GM21825 (cell line): Measurements from ENCODE around the gene ARPC2.

ENCODE experiments used
- ATAC-seq: cut with Tn5 transposase; IDR thresholded peaks from one replicate; pipeline ENCODE4 v1.9.1; 2021; ENCODE audit warnings: mild to moderate bottlenecking, moderate library complexity; ENCODE audit not compliant: unreplicated experiment

ARPC2 gene

GRCh38 chr2:218252509-218253231 lies 35.7 kb downstream of the ARPC2 start:
- ATAC-seq: no peak

DNA sequence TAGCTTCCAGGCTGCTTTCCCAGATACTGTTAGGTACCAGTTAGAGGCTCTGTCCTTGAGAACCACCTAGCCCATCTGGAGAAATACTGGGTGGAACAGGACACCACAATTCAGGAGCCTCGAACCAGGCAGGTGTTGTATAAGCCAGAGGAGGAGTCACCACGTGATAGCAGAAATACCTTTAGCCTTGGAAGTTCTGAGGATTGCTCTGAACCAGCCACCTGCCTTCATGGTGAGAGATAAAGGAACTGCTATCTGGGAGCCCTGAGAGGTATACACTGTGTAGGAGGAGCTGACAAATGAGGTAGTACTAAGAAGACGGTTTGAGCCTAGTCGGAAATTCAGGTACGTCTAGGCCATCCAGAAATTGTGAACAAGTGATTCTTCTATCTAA lies 36.2 kb downstream of the ARPC2 start:
- ATAC-seq: no peak

DNA sequence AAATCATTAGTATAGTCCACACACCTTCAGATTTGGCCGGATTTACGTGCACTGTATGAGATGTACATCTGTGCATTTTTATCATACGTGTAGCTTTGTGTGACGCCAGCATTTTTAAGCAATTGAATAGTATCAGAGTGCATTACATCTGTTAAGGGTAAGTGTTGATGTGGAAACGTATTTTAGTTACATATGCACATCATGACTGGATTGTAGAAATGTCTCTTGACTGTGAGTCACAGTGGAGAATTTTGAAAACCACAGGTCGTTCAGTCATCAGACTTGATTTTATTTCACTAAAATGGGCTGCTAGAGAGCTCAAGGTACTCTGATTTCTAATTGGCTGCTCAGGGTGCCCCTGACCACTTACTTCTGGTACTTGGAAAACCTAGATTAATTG lies 38.5 kb downstream of the ARPC2 start:
- ATAC-seq: no peak

- ATAC-seq: no peak
Measured at GRCh38 chr2:218256612-218257350, 39.8 kb downstream of the ARPC2 start.

DNA sequence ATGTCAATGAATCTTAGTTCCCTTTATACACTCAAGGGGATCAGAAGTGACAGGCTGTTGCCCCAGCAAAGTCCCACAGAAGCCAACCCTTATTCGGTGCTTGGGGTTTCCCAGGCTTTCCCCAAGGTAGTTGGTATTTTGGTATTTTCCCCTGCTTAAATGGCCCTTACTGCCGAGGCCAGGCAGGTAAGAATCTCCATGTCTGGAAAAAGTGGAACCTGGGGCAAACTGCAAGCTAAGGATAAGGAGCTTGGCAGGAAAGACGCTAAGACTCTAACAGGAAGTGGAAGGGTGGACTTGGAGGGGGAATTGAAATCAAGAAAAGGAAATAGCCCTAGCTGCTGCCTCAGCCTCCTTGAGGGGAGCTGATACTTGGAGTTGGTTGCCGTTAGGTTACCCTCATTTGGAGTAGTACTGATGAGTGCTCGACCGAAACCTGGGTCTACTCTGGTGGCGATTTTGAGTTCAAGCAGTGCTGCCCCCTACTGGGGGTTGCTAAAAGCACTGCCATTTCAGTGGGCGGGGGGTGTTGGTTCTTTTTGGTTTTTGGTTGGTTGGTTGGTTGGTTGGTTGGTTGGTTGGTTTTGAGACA lies 40.5 kb downstream of the ARPC2 start:
- peak; percentile 69 for ATAC-seq

DNA sequence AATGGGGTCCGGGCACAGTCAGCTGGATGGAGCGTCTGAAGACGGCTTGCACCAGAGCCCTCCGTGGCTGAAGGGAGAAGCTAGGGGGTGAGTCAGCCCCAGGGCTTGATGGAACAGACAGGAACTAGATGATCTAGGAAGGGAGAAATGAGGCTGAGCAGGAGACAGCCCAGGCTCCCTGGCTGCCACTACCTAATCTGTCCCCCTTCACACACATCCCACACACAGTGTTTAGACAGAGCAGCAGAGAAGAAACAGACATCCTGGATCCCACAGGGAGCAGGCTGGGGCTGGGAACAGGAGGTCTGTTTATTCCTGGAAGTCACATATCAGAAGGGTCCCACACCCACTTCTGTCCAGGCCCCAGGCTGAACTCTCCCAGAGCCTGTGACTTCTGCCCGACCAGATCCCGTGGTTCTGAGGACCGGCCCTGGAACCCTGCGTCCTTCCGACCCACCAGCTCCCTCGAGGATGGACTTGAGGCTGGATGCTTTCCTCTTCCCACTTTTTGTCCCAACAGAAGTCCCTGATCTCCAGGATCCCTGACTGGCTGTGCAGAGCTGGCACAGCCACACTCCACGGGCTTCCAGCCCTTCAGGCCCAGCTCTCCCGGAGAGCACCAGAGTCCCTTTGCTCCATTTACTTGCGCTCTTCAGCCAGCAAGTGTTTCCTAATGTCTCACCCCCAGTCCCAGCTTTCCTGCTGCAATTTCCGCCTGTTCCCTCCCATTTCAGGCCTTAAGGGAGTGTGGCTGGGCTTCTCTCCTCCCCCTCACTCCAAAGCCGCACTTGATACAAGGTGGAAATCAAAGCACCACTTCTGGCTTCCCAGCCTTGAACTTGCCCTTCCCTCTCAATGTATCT lies 42.3 kb downstream of the ARPC2 start:
- ATAC-seq: no peak

DNA sequence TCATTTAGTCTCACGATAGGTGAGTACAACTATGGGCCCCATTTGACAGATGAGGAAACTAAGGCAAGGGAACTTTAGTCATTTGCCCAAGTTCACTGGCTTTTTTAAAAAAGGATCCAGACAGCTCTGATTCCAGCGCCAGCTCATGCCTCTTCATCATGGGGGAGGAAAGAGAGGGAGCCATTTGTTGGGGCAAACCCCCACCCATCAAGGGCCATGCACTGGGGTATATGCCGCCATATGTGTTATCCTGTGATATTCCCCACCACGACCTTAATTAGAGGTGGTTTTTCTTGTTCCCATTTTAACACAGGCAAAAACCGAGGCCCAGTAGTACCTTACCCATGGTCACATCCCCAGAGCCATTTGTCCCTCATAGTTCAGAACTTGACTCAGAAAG lies 43.2 kb downstream of the ARPC2 start:
- ATAC-seq: no peak

GRCh38 chr2:218260742-218261422 lies 43.9 kb downstream of the ARPC2 start, which contains the start of gene GPBAR1:
Gene GPBAR1, plus strand, starts transcription at chr2:218261015. Its CDS starts 1,710 bp downstream, at chr2:218262725.
- no peak for ATAC-seq

- no peak for ATAC-seq
Measured at GRCh38 chr2:218261423-218262236, 44.6 kb downstream of the ARPC2 start.

DNA sequence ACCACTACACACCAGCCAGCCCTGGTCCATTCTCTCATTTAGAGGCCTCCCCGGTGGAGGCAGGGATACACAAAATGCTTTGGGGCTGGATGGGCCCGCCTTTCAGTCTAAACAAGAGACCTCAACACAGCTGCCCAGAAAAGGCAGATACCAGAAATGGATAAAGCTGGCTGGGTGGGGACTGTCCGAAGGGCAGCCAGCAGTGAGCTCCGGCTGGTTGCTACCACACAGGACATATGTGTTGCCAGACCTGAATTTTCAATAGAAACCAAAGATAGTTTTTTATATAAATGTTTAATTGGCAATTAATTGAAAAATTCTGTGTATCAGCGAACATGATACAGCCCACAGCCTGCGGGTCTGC lies 45.2 kb downstream of the ARPC2 start:
- no peak for ATAC-seq

- no peak for ATAC-seq
Measured at GRCh38 chr2:218262631-218263586, 45.9 kb downstream of the ARPC2 start.

DNA sequence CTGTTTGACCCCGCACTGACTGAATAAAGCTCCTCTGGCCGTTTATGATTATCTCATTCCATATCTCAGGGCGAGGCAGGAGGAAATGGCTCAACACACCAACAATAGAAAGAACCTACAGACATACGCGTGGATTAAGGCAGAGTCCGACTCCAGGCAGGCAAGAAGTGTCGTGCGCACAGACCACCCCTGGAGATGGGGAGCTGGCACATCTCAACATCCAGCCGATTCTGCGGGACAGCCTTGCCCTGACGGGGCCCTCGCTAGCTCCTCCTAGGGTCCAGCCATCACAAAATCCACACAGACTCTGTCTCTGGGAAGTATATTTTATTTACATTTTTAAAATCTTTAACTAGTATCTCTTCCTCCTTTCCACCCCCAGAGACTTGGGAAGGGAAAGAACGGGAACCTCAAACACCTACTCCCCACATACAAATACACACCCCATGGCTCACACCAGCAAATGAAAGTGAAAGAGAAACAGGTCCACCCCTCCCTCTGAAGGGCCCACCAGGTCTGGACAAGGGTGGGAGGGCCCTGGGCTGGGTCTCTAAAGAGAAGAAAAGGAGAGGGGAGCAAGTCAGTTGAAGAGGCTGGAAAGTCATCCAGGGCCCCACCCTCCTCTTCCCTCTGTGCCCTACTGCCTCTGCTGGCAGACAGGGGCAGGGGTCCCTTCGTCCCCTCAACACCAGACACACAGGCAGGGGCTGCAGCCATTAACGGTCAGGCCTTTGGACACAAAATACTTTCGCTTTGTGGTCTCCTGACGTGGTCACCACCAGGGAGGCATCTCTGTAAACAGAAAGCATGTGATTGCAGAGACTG lies 47.0 kb downstream of the ARPC2 start:
- ATAC-seq: no peak

- ATAC-seq: no peak
Measured at GRCh38 chr2:218264773-218265561, 48.0 kb downstream of the ARPC2 start.

DNA sequence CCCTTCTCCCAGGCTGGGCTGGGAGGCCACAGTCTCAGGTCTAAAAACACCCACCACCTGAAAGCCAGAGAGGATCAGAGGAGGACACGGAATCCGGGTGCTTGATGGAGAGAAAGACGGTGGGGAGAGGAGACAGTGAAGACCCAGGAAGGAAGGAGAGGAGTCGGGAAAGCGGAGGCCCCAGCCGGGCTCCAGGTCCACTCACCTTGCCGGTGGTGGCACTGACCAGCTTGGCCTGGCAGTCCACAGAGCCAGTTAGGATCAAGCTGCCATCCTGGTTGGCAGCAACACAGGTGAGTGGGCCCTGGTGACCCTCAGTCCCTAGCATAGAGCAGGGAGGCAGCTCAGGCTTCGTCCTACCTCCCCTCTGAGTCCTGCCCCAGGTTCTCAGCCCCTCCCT lies 48.6 kb downstream of the ARPC2 start:
- no peak for ATAC-seq

- no peak for ATAC-seq
Measured at GRCh38 chr2:218266316-218266979, 49.5 kb downstream of the ARPC2 start.

DNA sequence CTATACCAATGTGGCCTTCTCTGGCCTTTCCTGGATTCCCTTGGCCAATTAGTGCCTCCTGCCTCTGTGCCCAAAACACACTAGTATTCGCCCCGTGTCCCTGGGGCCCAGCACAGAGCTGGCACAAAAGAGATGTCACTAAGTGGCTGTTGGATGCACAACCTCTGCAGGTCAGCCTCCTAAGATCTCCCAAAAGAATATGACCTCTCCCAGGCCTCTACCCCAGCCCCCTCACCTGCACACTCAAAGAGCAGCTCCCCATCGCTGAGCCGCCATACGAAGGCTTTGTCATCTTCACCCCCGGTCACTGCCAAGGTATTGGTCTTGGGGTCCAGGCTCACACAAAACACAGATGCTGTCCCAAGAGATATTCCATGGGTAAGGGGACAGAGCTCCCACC lies 50.3 kb downstream of the ARPC2 start:
- ATAC-seq: no peak
